Stimulated activated naive CD8-positive, alpha-beta T cell treated with anti-CD3 and anti-CD28 coated beads, Interleukin-15, Interleukin-2, amounts not matched to agents 100 U/mL and 50 U/mL, for 24 hours (primary cell): ENCODE data around the gene ACTRT2.

Experiments used
- ATAC-seq: fragments of 150-1000 bp; cut with Tn5 transposase; one replicate; pipeline ENCODE4 v1.10.0; 2021
- DNase-seq: peaks from one replicate; pipeline ENCODE4 v3.0.0; 2021

ACTRT2 gene

DNA sequence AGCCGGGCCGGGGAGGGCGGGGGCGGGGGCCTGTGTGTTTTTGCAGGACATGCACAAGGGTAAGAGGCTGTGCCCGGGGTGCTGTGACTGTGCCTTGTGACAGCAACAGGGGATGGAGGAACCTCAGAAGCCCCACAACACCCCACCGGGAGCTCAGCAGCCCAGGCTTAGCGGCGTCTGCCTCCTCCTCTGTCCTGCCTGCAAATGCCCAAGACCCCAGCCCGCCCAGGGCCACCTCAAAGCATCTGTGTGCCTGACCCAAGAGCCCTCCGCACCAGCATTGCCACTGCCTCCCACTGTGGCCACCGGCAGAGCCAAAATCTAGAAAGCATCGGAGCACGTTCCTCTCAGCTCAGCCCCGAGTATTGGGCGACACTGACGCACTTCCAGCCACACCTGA is 2.7 kb upstream of the ACTRT2 start:
- DNase-seq (no peak), ATAC-seq (no peak)

DNA sequence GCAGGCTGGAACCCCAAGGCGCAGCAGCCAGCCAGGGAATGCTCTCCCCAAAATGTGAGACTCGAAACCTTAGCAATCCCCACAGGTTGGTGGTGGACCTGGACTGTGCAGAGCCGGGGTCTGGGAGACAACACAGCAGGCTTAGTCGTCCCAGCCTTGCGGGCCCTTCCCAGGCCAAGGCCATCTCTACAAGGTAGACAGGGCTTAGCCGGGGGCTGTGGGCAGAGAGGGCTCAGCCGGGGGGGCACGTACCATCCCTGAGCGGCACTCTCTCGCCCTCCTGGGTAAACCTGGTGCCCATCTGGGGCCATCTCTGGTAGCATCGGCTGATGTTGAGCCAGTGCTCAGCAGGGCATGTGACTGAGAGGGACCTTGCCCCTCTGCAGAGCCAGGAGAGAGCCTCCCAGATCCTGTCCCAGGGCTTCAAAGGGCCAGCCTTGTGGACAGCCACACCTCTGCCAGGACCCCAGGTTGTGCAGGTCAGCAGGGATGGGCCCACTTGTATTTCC is 2.2 kb upstream of the ACTRT2 start:
- DNase-seq, result no peak

DNA sequence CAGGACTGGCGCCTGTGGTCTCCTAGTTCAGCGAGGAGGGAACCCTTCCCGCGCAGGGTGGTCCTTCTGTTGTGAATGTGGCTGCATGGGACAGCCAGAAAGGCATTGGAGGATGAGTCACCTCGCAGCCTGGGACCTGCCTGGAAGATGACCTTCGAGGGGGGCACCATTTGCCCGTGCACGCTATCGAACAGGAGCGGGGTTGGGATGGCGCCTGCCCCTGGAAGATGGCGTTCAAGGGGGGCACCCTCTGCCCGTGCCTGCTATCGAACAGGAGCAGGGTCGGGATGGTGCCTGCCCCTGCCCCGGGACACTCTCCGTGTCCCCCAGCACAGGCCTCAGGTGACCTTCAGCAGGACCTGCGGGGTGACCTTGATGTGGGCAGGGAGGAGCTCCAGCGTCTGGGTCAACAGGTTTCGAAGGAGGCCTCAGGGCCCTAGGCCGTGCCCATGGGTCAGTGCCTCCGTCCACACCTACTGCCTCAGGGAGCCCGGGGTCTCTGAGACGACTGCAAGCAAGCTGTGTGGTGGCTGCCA is 1.7 kb upstream of the ACTRT2 start:
- ATAC-seq (no peak), DNase-seq (no peak)

More for the DNA sequence above, 2.2 kb upstream of the ACTRT2 start:
- ATAC-seq, result no peak

DNA sequence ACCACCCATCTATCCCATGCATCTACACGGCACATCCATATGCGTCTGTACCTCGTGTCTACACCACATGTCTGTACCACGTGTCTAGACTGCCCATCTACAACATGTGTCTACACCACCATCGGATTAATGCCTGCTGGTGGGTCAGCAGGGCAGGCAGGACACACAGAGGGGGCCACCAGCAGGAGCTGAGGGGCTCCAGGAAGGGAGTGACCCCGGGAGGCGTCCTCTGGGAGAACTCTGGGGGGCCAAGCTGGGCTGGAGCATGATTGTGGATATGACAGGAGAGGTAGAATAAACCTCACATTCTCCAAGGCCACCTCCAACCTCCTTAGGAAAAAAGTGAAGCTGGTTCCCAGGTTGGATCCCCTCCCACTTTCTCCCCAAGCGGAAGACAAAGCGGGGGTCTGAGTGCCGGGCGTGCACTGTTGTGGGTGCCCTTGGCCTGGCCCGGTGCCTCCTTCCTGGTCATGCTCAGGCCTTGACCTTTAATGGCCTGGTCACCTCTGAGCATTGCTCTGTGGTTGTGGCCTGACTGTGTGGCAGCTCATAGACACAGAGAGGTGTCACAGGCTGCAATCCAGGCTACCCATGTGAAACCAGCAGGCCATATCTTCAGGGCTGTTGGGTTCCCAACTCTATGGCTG is 881 bp upstream of the ACTRT2 start:
- DNase-seq (no peak), ATAC-seq (no peak)

GRCh38 chr1:3021801-3022401 is 634 bp downstream of the ACTRT2 start:
- no peak for DNase-seq
- ATAC-seq, result no peak

DNA sequence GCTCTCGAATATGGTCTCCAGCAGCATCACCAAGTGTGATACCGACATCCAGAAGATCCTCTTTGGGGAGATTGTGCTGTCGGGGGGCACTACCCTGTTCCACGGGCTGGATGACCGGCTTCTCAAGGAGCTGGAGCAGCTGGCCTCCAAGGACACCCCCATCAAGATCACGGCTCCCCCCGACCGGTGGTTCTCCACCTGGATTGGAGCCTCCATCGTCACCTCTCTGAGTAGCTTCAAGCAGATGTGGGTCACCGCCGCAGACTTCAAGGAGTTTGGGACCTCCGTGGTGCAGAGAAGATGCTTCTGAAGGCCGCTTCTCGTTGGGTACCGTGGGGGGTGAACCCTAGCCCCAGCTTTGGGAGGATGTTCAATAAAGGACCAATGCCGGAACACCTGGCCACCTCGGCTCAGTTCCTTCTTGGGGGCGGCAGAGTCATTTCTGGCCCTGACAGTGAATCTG is 1.3 kb downstream of the ACTRT2 start:
- ATAC-seq (no peak), DNase-seq (no peak)

DNA sequence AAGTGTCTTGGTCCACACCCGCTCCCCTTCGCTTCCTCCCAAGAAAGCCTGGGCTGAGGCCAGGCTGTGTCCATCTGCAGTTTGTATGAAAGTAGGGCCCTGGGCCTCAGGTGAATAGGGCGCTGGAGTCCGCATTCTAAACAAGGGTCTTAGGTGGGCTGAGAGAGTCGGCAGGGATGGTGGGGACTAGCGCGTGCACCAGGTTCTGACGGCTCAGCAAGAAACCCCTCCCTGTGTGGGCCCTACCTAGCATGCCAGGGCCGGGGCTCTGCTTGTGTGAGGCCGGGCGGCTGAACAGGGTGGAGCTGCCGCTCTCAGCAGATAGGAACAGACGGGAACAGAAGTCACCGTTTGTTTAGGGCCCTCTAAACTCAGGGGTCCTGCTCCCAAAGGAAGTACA is 1.7 kb downstream of the ACTRT2 start:
- no peak for DNase-seq
- ATAC-seq, result no peak

DNA sequence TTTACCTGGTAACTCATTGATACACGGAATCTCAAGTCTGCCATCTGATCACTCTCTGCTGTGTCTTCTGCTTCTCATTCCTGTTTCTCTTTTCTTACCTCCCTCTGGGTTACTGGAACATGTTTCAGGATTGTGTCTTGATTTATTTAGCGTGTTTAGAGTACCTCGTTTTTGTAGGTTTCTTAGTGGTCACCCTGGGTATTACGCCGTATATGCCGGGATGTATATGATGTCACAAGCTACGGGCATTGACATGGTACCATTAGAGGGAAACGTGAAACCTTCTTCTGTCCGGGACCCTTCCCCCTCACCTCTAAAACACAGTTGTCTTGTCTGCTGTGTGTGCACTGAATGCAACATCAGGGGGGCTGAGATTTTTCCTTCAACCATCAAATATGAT is 2.8 kb downstream of the ACTRT2 start:
- no peak for ATAC-seq
- DNase-seq, result no peak

- ATAC-seq, result no peak
- DNase-seq, result no peak
Observed at GRCh38 chr1:3024588-3024987, 3.3 kb downstream of the ACTRT2 start.

GRCh38 chr1:3026124-3026523 is 4.9 kb downstream of the ACTRT2 start:
- no peak for ATAC-seq
- no peak for DNase-seq

DNA sequence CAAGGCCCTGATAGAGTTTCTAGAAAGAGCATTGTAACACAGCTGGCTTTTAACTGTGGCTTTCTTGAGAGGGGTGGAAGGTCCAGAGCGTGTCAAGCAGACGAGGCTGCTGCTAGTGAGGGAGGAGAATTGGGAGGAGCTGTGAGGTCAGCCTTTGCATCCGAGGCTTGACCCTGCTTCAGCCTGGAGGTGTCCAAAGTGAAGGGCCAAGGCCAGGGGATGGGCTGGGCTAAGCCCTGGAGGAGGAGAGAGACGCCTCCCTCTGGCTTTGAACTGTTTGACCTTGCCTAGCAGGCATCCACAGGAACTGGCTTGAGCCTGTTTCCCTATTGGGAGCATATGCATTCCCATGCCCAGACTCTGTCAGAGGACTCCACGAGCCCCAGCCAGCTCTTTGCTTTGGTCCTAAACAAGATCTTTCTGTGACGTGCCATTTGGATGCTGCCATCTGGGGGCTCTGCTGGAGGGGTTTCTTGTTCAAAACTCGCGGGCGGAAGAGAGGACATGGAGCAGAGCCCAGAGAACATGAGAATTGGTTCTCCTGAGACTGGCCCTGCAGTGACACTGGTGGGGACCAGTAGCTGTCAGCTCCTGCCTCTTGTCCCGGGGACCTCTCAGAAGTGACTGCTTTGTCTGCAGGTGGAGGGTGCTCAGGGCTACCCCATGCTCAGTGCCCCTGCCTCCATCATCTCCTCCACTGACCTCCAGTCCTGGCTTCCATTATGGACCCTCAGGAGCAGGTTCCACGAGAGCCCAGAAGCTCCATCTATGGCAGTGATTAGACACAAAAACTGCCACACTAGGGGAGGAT is 5.5 kb downstream of the ACTRT2 start:
- ATAC-seq, result no peak
- DNase-seq, result no peak

DNA sequence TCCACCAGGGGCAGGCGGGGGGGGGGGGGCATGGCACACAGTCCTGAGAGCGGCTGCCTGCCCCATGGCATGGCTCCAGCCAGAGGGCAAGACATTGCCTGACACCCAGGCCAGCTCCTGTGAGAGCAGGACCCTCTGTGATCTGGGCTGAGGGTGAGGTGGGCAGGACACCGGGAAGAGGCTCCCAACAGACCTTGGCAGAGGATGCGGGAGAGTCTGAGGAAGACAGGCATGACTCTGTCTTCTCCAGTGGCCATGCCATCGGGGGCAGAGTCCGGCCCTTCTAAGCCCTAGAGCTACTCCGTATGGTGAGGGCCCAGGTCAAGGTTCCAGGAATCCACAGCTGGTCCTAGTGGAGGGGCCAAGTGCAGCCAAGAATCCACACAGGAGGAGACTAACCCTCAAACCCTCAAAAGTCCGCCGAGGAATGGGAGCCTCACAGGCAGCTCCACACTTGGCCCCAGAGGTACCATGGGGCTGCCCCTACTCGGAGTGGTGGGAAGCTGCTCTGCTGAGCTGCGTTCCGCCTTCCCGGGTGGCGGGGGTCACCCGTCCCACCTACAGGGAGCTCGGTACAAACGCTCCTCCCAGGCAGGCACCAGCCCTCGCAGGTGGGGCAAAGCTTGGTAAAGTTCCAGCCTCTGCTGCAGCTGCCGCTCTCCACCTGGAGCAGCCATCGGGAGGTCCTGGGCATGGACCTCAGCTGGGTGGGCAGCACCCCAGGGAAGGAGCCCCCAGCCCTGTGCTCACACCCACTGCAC is 6.5 kb downstream of the ACTRT2 start:
- ATAC-seq (no peak), DNase-seq (no peak)

GRCh38 chr1:3028531-3029282 is 7.4 kb downstream of the ACTRT2 start:
- no peak for ATAC-seq
- DNase-seq, result no peak

- no peak for DNase-seq
- ATAC-seq, result no peak
Observed at GRCh38 chr1:3029481-3029961, 8.3 kb downstream of the ACTRT2 start.

DNA sequence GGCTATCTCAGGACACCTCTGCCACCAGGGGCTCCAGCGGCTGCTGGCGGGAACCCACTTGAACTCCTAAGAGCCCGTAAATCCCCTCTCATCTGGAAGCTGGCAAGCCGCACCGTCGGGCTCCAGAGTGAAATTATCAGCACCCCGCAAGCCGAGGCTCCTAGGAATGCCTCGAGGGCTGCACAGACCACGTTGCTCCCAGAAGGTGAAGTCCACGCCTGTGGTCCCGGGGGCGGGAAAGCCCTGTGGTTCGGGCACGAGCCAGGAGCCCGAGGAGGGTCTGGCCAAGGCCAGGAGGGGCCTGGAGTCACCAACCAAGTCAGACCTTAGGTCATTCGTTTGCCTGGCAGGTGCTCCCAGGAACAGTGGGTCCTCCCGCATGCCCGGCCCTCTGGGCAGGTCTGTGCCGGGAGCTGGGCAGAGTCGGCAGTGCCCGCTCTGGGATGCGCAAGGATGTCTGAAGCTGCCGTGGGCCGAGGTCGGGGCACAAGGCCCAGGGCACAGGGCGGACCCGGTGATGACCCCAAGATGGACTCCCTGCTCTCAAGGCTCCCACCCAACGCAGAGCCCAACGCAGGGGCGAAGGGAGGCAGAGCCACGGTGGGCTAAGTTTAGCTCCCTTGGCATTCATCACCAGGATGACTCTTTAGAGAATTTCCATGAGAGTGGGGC is 8.9 kb downstream of the ACTRT2 start:
- DNase-seq (no peak), ATAC-seq (no peak)

GRCh38 chr1:3030663-3031381 is 9.6 kb downstream of the ACTRT2 start:
- DNase-seq, result no peak
- no peak for ATAC-seq

- ATAC-seq (no peak), DNase-seq (no peak)
Observed at GRCh38 chr1:3031401-3032221, 10.3 kb downstream of the ACTRT2 start.

DNA sequence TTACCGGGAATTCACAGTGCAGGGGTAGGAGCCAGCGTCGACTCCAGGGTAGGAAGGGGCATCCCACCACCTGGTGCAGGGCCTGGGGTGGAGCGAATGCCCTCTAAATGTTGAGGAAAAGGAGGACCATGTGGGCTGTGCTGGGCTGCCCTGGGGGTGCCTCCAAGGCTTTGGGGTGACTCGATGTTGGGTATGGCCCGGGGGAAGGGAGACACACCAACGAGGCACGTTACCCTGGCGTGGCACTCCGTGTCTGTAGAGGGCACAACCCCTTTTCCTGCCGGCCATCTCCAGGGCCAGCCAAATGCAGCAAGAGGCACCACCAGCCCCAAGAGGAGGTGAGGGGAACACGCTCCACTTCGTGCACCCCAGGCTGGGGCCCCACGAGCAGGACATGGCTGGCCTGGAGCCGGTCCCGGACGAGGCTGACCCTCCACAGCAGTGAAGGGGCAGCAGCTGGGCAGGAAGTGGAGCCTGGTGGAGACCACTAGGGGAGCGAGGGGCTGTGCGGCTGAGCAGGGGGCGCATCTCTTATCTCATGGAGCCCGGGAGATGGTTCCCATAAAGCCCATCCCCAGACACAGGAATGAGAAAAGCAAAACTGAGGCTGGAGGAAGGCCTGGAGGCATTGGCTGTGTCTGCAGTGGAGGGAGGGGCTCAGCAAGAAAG is 11.2 kb downstream of the ACTRT2 start:
- no peak for ATAC-seq

More for the DNA sequence above, 11.2 kb downstream of the ACTRT2 start:
- no peak for DNase-seq
